HepG2 (cell line): Measurements from ENCODE around the gene C2. TPM values are rescaled to one million over a fixed set of nuclear protein-coding genes. Genes with fewer than 3 reads are reported as not detected.

Experiments
- ATM ChIP-seq: fragments of 450-650 bp; IDR thresholded peaks from 2 replicates; pipeline ENCODE4 v1.7.1; 2017; ENCODE audit warnings: mild to moderate bottlenecking, borderline replicate concordance
- ATRX ChIP-seq: sonication (generic); formaldehyde crosslinking; IDR thresholded peaks from 2 replicates; pipeline ENCODE4 v1.4.0; 2020; ENCODE audit warnings: missing genetic modification reagents, borderline replicate concordance
- GATA4 ChIP-seq: sonication (generic); IDR thresholded peaks from 2 replicates; pipeline ENCODE4 v1.6.1; 2016; ENCODE audit warnings: antibody characterized with exemption, low read depth, borderline replicate concordance
- GATAD1 ChIP-seq: IDR thresholded peaks from 2 replicates; pipeline ENCODE4 v1.6.1; 2016; ENCODE audit warnings: missing genetic modification reagents, missing compliant biosample characterization
- HNRNPUL1 ChIP-seq: fragments of 200-400 bp; formaldehyde crosslinking; IDR thresholded peaks from 2 replicates; pipeline ENCODE4 v1.6.1; 2017; ENCODE audit warnings: low read depth, mild to moderate bottlenecking, low read length, moderate library complexity
- NAIF1 ChIP-seq: sonication (generic); formaldehyde crosslinking; IDR thresholded peaks from 2 replicates; pipeline ENCODE4 v1.5.0; 2020; ENCODE audit warnings: mild to moderate bottlenecking, missing genetic modification reagents, borderline replicate concordance
- NR3C1 ChIP-seq: sonication (generic); formaldehyde crosslinking; IDR thresholded peaks from 2 replicates; pipeline ENCODE4 v1.4.0; 2020; ENCODE audit warnings: missing genetic modification reagents
- SOX13 ChIP-seq, 3 experiments: fragments of 450-650 bp in 1 of 3; sonication (generic) in 1 of 3; formaldehyde crosslinking in 1 of 3; IDR thresholded peaks in 2 of 3; conservative IDR thresholded peaks in 1 of 3; 2 replicates each; pipeline versions ENCODE4 v1.5.0 to v1.6.1; 2016 to 2020; ENCODE audit warnings: antibody characterized with exemption in 1 of 3, mild to moderate bottlenecking in 1 of 3, missing compliant biosample characterization in 1 of 3, missing genetic modification reagents in 1 of 3, moderate library complexity in 1 of 3
- TFE3 ChIP-seq: IDR thresholded peaks from 2 replicates; pipeline ENCODE4 v1.6.1; 2016
- THAP11 ChIP-seq: IDR thresholded peaks from 2 replicates; pipeline ENCODE4 v1.6.1; 2016; ENCODE audit warnings: missing biosample characterization, missing genetic modification reagents
- ZBTB37 ChIP-seq: sonication (generic); formaldehyde crosslinking; IDR thresholded peaks from 2 replicates; pipeline ENCODE4 v1.4.0; 2020; ENCODE audit warnings: mild to moderate bottlenecking, missing genetic modification reagents
- ZBTB42 ChIP-seq: sonication (generic); formaldehyde crosslinking; IDR thresholded peaks from 2 replicates; pipeline ENCODE4 v1.5.0; 2020; ENCODE audit warnings: mild to moderate bottlenecking, missing genetic modification reagents
- ZBTB43 ChIP-seq: sonication (generic); formaldehyde crosslinking; conservative IDR thresholded peaks from 2 replicates; pipeline ENCODE4 v1.4.0; 2020; ENCODE audit warnings: missing genetic modification reagents
- ZFP36 ChIP-seq: fragments of 150-350 bp; IDR thresholded peaks from 2 replicates; pipeline ENCODE4 v1.6.1; 2018; ENCODE audit warnings: borderline replicate concordance, low read length, low read depth; ENCODE audit not compliant: partially characterized antibody
- ZNF367 ChIP-seq: sonication (generic); formaldehyde crosslinking; IDR thresholded peaks from 2 replicates; pipeline ENCODE4 v1.4.0; 2020; ENCODE audit warnings: missing genetic modification reagents, borderline replicate concordance
- ZNF546 ChIP-seq: sonication (generic); formaldehyde crosslinking; conservative IDR thresholded peaks from 2 replicates; pipeline ENCODE4 v1.8.1; 2023; ENCODE audit warnings: mild to moderate bottlenecking, missing genetic modification reagents
- ZNF780A ChIP-seq: sonication (generic); formaldehyde crosslinking; IDR thresholded peaks from 2 replicates; pipeline ENCODE4 v1.8.0; 2022; ENCODE audit warnings: mild to moderate bottlenecking, missing genetic modification reagents, moderate library complexity
- polyA plus RNA-seq, 8 experiments: library from polyadenylated mRNA; depleted of rRNA in 3 of 8; stranded (reverse) in 7 of 8; unstranded in 1 of 8; fragments of >200 nt; fragmentation: Illumina TruSeq in 4 of 8; extraction: Trizol in 4 of 8; gene quantifications; 2 replicates each; pipeline versions ENCODE4 v1.2.1 to v1.2.3, GENCODE V29; 2011 to 2016; ENCODE audit warnings: low read depth in 4 of 8, missing spikeins in 1 of 8, mixed read lengths in 1 of 8; ENCODE audit not compliant: insufficient read depth in 1 of 8
- total RNA-seq, 5 experiments: library from RNA; depleted of rRNA; stranded (reverse); fragments of >200 nt; fragmentation: Illumina TruSeq; extraction: Trizol; gene quantifications; 2 replicates each; pipeline ENCODE4 v1.2.3, GENCODE V29; 2016; ENCODE audit warnings: low read depth in 1 of 5
- TF ChIP-seq, protein P1 (sequence below): sonication (generic); formaldehyde crosslinking; IDR thresholded peaks from 2 replicates; pipeline ENCODE4 v1.4.0; 2020; ENCODE audit warnings: missing genetic modification reagents, borderline replicate concordance
- TF ChIP-seq, protein P2 (sequence below): sonication (generic); formaldehyde crosslinking; IDR thresholded peaks from 2 replicates; pipeline ENCODE4 v1.8.1; 2023; ENCODE audit warnings: mild to moderate bottlenecking, missing genetic modification reagents

C2 gene
- total and polyA plus RNA-seq, 2 of the 13 experiments (the other 11 are each of a cell fraction or from before 2014, with no cell fraction given), result 165 to 307 TPM

- TF ChIP-seq GATA4 (0 out of 2 replicates have a peak, but pooled peaks have one; percentile 52), ZNF546 (peak; percentile 71; the same call in 1 of the 2 replicates), ZNF780A (CRISPR knock-in tag) (no peak), ZBTB37 (CRISPR knock-in tag) (no peak), GATAD1 (CRISPR knock-in tag) (no peak), ZBTB43 (0 out of 2 replicates have a peak, but pooled peaks have one; percentile 13), SOX13 (IDR thresholded peaks at IDR 0.05) (no peak), SOX13 (CRISPR knock-in tag; conservative IDR thresholded peaks at IDR 0.05 in 1 of 2, IDR thresholded peaks at IDR 0.05 in 1 of 2) (peak in 1 of 2 experiments; percentile 15; a peak in 1 of 4 replicates), ATRX (CRISPR knock-in tag) (no peak), NR3C1 (CRISPR knock-in tag) (no peak), NAIF1 (CRISPR knock-in tag) (no peak), HNRNPUL1 (no peak), ATM (no peak), ZNF367 (CRISPR knock-in tag) (no peak), ZBTB42 (peak; percentile 59; the same call in 1 of the 2 replicates), ZFP36 (no peak), THAP11 (CRISPR knock-in tag) (peak; percentile 69; the same call in 1 of the 2 replicates), TFE3 (no peak)
- TF ChIP-seq, protein P1, sequence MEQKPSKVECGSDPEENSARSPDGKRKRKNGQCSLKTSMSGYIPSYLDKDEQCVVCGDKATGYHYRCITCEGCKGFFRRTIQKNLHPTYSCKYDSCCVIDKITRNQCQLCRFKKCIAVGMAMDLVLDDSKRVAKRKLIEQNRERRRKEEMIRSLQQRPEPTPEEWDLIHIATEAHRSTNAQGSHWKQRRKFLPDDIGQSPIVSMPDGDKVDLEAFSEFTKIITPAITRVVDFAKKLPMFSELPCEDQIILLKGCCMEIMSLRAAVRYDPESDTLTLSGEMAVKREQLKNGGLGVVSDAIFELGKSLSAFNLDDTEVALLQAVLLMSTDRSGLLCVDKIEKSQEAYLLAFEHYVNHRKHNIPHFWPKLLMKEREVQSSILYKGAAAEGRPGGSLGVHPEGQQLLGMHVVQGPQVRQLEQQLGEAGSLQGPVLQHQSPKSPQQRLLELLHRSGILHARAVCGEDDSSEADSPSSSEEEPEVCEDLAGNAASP (CRISPR knock-in tag), result no peak
- TF ChIP-seq, protein P2, sequence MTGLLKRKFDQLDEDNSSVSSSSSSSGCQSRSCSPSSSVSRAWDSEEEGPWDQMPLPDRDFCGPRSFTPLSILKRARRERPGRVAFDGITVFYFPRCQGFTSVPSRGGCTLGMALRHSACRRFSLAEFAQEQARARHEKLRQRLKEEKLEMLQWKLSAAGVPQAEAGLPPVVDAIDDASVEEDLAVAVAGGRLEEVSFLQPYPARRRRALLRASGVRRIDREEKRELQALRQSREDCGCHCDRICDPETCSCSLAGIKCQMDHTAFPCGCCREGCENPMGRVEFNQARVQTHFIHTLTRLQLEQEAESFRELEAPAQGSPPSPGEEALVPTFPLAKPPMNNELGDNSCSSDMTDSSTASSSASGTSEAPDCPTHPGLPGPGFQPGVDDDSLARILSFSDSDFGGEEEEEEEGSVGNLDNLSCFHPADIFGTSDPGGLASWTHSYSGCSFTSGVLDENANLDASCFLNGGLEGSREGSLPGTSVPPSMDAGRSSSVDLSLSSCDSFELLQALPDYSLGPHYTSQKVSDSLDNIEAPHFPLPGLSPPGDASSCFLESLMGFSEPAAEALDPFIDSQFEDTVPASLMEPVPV (CRISPR knock-in tag), result no peak
These were observed 25.4 kb upstream of the C2 start, which contains the start of gene ZBTB12 (continued) for GRCh38 chr6:31901953-31902643.
